ENCODE results near the gene LMBRD1.
A peak's percentile ranks its signal among the peaks of the same experiment; 100 is the strongest.
"Not testable (repeated sequence)": the region's sequence is repeated elsewhere in the genome, so short reads cannot be mapped to it uniquely, and the experiment has no call there.

The LMBRD1 gene

GRCh38 chr6:69732045-69732444 lies 64.8 kb downstream of the LMBRD1 start:
- no peak for DNase-seq

- peak in 1 of 2 experiments; percentile 18 for DNase-seq
Observed at GRCh38 chr6:69729870-69730449, 66.8 kb downstream of the LMBRD1 start.

- no peak for DNase-seq
Observed at GRCh38 chr6:69722683-69723082, 74.1 kb downstream of the LMBRD1 start.

GRCh38 chr6:69719602-69720193 lies 77.1 kb downstream of the LMBRD1 start:
- DNase-seq: peak; percentile 42 to 45

GRCh38 chr6:69706724-69707123 lies 90.1 kb downstream of the LMBRD1 start:
- DNase-seq: no peak

- DNase-seq: no peak
Observed at GRCh38 chr6:69705954-69706353, 90.9 kb downstream of the LMBRD1 start.

GRCh38 chr6:69704916-69705315 lies 91.9 kb downstream of the LMBRD1 start:
- no peak for DNase-seq

GRCh38 chr6:69699655-69700054 lies 97.2 kb downstream of the LMBRD1 start:
- DNase-seq: no peak

- no peak for DNase-seq
Observed at GRCh38 chr6:69696273-69696672, 100.5 kb downstream of the LMBRD1 start.

GRCh38 chr6:69693762-69694161 lies 103.0 kb downstream of the LMBRD1 start:
- no peak for DNase-seq

GRCh38 chr6:69690986-69691385 lies 105.8 kb downstream of the LMBRD1 start:
- DNase-seq: no peak

GRCh38 chr6:69680302-69680701 lies 116.5 kb downstream of the LMBRD1 start:
- DNase-seq: no peak

- no peak for DNase-seq
Observed at GRCh38 chr6:69673298-69673697, 123.5 kb downstream of the LMBRD1 start.

- DNase-seq: no peak
Observed at GRCh38 chr6:69668916-69669315, 127.9 kb downstream of the LMBRD1 start.

- not testable (repeated sequence) for DNase-seq
Observed at GRCh38 chr6:69666779-69667178, 130.0 kb downstream of the LMBRD1 start.

- DNase-seq: no peak
Observed at GRCh38 chr6:69665437-69665836, 131.4 kb downstream of the LMBRD1 start.

GRCh38 chr6:69664551-69664950 lies 132.3 kb downstream of the LMBRD1 start:
- no peak for DNase-seq

- no peak for DNase-seq
Observed at GRCh38 chr6:69663215-69663614, 133.6 kb downstream of the LMBRD1 start.

GRCh38 chr6:69650703-69651102 lies 146.1 kb downstream of the LMBRD1 start:
- DNase-seq: no peak

- no peak for DNase-seq
Observed at GRCh38 chr6:69647726-69648125, 149.1 kb downstream of the LMBRD1 start.

GRCh38 chr6:69643688-69644087 lies 153.1 kb downstream of the LMBRD1 start:
- DNase-seq: no peak

GRCh38 chr6:69632932-69633331 lies 163.9 kb downstream of the LMBRD1 start:
- no peak for DNase-seq

GRCh38 chr6:69631552-69632346 lies 165.1 kb downstream of the LMBRD1 start:
- no peak for DNase-seq

GRCh38 chr6:69630767-69631166 lies 166.0 kb downstream of the LMBRD1 start:
- DNase-seq: no peak

All from NCI-H446 (cell line).